A549 (cell line): ENCODE data around the gene LINC01488.

ENCODE experiments used
- CTCF ChIP-seq: fragments of >200 bp; sonication (Bioruptor Twin); formaldehyde crosslinking; IDR thresholded peaks from 3 replicates; pipeline ENCODE4 v1.5.1; 2016
- MAZ ChIP-seq: fragments of 150-350 bp; IDR thresholded peaks from 2 replicates; pipeline ENCODE4 v1.6.1; 2014; ENCODE audit warnings: antibody characterized with exemption, low read depth, low read length, borderline replicate concordance
- PBX3 ChIP-seq: IDR thresholded peaks from 2 replicates; pipeline ENCODE4 v1.6.1; 2012
- SMC3 ChIP-seq: fragments of >200 bp; sonication (Bioruptor Twin); formaldehyde crosslinking; IDR thresholded peaks from 3 replicates; pipeline ENCODE4 v1.6.1; 2018; ENCODE audit warnings: inconsistent platforms
- TF ChIP-seq, protein P1 (sequence below): fragments of 200-600 bp; sonication (generic); IDR thresholded peaks from 2 replicates; pipeline ENCODE4 v1.6.1; 2016; ENCODE audit warnings: antibody characterized with exemption, mild to moderate bottlenecking, moderate library complexity

- TF ChIP-seq MAZ = no peak
- no peak for TF ChIP-seq PBX3
- TF ChIP-seq CTCF = no peak
- no peak for TF ChIP-seq SMC3
- TF ChIP-seq, protein P1, sequence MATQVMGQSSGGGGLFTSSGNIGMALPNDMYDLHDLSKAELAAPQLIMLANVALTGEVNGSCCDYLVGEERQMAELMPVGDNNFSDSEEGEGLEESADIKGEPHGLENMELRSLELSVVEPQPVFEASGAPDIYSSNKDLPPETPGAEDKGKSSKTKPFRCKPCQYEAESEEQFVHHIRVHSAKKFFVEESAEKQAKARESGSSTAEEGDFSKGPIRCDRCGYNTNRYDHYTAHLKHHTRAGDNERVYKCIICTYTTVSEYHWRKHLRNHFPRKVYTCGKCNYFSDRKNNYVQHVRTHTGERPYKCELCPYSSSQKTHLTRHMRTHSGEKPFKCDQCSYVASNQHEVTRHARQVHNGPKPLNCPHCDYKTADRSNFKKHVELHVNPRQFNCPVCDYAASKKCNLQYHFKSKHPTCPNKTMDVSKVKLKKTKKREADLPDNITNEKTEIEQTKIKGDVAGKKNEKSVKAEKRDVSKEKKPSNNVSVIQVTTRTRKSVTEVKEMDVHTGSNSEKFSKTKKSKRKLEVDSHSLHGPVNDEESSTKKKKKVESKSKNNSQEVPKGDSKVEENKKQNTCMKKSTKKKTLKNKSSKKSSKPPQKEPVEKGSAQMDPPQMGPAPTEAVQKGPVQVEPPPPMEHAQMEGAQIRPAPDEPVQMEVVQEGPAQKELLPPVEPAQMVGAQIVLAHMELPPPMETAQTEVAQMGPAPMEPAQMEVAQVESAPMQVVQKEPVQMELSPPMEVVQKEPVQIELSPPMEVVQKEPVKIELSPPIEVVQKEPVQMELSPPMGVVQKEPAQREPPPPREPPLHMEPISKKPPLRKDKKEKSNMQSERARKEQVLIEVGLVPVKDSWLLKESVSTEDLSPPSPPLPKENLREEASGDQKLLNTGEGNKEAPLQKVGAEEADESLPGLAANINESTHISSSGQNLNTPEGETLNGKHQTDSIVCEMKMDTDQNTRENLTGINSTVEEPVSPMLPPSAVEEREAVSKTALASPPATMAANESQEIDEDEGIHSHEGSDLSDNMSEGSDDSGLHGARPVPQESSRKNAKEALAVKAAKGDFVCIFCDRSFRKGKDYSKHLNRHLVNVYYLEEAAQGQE = no peak
These were observed 17.2 kb upstream of the LINC01488 start for GRCh38 chr11:69463995-69464960.
